ENCODE results near the gene PAX5.

GRCh38 chr9:36974731-36975130 is 59.3 kb downstream of the PAX5 start:
- TF ChIP-seq EP300 (IDR thresholded peaks at IDR 0.05; ENCODE audit: borderline replicate concordance in 1 of 2, low read depth in 1 of 2, low read length in 1 of 2) (no peak), RFX5 (IDR thresholded peaks at IDR 0.05; ENCODE audit: low read length) (no peak), ELF1 (IDR thresholded peaks at IDR 0.05) (no peak), CTCF (IDR thresholded peaks at IDR 0.05) (no peak; the same call in 1 of the 2 replicates), RAD21 (IDR thresholded peaks at IDR 0.05; ENCODE audit: low read length) (0 out of 2 replicates have a peak, but pooled peaks have one; percentile 9), MEF2A (IDR thresholded peaks at IDR 0.05; ENCODE audit: borderline replicate concordance, low read depth) (no peak), FOXM1 (IDR thresholded peaks at IDR 0.05; ENCODE audit: low read depth) (no peak), MAX (IDR thresholded peaks at IDR 0.05; ENCODE audit: low read depth) (no peak), REST (IDR thresholded peaks at IDR 0.05; ENCODE audit: low read depth, low read length) (no peak)
